BLaER1 treated with 17β-estradiol and CSF1 and Interleukin-3, amounts not matched to agents 10 nM and 100 nM (cell line): ENCODE data around the gene SLC38A8.

Experiments used
- H3K27ac ChIP-seq, 11 experiments: shearing (Covaris generic); formaldehyde crosslinking; 2 replicates each; pipeline ENCODE4 v1.8.1; 2022
- H3K27me3 ChIP-seq, 11 experiments: shearing (Covaris generic); formaldehyde crosslinking; 2 replicates each; pipeline ENCODE4 v1.8.1; 2022
- H3K36me3 ChIP-seq, 11 experiments: shearing (Covaris generic); formaldehyde crosslinking; 2 replicates each; pipeline ENCODE4 v1.8.1; 2022
- H3K4me1 ChIP-seq, 10 experiments: shearing (Covaris generic); formaldehyde crosslinking; 2 replicates each; pipeline ENCODE4 v1.8.1; 2022
- H3K4me2 ChIP-seq, 11 experiments: shearing (Covaris generic); formaldehyde crosslinking; 2 replicates each; pipeline ENCODE4 v1.8.1; 2022
- H3K4me3 ChIP-seq, 10 experiments: shearing (Covaris generic); formaldehyde crosslinking; 2 replicates each; pipeline ENCODE4 v1.8.1; 2022
- H3K9ac ChIP-seq, 11 experiments: shearing (Covaris generic); formaldehyde crosslinking; 2 replicates each; pipeline ENCODE4 v1.8.1; 2022
- H3K9me3 ChIP-seq, 11 experiments: shearing (Covaris generic); formaldehyde crosslinking; replicated peaks in 1 of 11; 2 replicates each; pipeline ENCODE4 v1.8.1; 2022
- H4K20me1 ChIP-seq, 11 experiments: shearing (Covaris generic); formaldehyde crosslinking; 2 replicates each; pipeline ENCODE4 v1.8.1; 2022
- Cebpa-rat ChIP-seq, 11 experiments: shearing (Covaris generic); IDR thresholded peaks; 2 replicates each; pipeline ENCODE4 v1.8.1; 2022

The SLC38A8 gene

DNA sequence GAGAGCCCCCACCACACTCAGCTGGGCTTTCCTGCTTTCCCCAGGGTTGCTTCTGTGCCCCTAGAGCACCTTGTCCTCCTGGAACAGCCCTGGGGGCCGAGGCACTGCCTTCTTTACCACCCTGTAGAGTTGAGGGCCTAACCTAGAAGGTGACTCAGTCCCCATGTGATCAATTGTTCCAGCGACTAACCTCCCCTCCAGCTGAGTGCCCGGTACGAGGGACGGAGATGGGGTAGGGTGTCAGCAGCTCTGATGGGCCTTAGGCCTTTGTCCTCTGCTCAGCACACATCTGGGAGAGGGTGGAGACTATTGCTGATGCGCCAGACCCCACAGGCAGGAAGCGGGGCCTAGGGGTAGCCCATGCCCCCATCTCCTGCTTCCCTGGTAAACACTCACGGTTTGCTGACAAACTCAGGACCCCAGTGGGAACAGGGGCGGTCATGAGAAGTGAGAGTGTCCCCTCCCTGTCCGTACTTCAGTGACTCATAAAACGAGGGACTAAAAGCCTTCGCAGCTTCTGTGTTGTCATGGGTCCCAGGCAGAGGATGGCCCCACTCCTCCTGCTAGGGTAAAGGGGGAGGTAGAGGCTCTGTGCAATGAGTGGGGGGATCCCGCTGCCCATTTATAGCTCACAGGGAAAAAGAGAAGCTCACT, 41.5 kb downstream of the SLC38A8 start:
- Histone ChIP-seq H3K36me3 (no peaks in the 10 kb centered on the region), H4K20me1 (0 out of 22 replicates have a peak, but pooled peaks cover 0 to 6% (median 0%) of the 10 kb centered on the region in 11 experiments), H3K27ac (no peak overlapping the region), H3K9ac (peak overlapping the region in 1 of 11 experiments; percentile 18; a peak in 1 of 22 replicates), H3K4me1 (peaks cover 9 to 14% (median 10%) of the 10 kb centered on the region in 10 experiments), H3K27me3 (no peaks in the 10 kb centered on the region; a peak in 1 of 22 replicates), H3K4me3 (no peak overlapping the region), H3K9me3 (no peaks in the 10 kb centered on the region), H3K4me2 (no peak overlapping the region)
- no peak for TF ChIP-seq Cebpa-rat (IDR thresholded peaks at IDR 0.05)

DNA sequence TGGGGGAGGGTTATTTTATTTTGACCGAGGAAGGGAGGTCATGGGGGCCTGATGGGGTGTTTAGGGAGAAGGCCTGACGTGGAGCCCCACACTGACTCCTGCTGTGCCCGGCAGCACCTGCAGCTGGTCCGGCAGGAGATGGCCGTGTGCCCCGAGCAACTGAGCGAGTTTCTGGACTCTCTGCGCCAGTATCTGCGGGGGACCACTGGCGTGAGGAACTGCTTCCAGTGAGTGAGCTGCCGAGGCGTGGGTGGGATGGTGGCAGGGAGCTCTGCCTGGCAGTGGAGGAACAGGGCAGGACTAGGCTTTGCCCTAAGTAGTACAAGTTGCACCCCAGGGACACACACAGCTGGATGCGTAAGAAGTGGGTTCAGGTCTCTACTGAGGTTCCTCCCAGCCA, 44.5 kb downstream of the SLC38A8 start:
- Histone ChIP-seq H3K36me3 (no peaks in the 10 kb centered on the region), H3K27me3 (no peaks in the 10 kb centered on the region; a peak in 1 of 22 replicates), H3K4me3 (no peak overlapping the region), H3K4me1 (peaks cover 39 to 45% (median 41%) of the 10 kb centered on the region in 10 experiments), H4K20me1 (no peaks in the 10 kb centered on the region), H3K27ac (no peak overlapping the region), H3K9me3 (no peaks in the 10 kb centered on the region), H3K9ac (no peak overlapping the region), H3K4me2 (no peak overlapping the region)
- no peak for TF ChIP-seq Cebpa-rat (IDR thresholded peaks at IDR 0.05)

DNA sequence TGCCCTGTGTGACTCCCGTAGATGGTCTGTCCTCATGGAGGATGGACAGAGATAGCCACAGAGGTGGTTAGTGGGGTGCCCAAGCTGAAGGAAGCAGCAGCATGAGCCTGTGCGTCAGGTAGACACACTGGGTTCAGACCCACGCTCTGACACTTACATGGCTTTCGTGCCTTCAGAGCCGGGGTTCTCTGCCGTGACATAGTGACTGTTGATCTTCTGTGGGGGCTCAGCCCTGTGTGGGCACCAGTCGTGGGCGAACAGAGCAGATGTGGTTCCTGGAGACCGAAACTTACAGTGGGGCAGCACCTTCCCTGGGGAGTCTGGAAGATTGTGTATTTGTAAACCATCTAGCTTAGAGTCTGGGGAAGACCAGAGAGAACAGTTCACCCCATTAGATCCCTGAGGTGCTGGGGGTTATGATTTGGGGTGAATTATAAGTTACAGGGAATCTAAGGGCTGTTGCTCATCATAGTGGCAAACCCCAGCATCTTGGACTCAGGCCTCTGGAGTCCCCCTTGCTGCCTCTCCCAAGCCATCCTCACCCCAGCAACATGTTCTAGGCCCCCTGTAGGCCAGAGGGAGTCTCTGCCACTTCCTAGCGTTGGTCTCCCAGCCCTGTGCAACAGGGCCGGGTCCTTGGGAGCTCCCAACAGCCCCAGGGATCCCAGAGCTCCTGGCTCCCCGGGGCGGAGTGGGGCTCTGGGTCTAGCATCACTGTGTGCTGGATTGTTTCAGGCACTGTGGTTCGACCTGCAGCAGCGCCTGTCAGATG, 45.9 kb downstream of the SLC38A8 start:
- H3K4me2 ChIP-seq, result peak overlapping the region; percentile 82 to 95 (median 87); a peak in 20 of 22 replicates

DNA sequence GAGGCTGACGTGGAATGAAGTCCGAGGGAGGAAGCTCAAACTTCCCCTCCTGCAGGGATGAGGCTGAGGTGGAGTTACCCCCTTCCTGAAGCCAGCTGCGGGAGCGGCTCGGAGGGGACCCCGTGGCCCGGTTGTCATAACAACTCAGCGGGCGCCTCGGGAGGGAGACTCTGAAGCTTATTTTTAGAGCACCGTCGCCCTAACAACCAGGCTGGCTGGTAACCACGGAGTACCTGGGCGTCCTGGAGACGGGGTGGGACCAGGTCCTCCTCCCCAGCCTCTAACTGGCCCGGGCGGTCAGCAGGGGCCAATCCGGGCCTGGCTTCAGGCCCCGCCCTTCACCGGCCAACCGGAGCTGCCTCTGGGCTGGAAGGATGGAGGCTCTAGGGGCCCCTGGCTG, 46.8 kb downstream of the SLC38A8 start:
- H3K27me3 ChIP-seq, result no peaks in the 10 kb centered on the region; a peak in 1 of 22 replicates
- peak overlapping the region in 8 of 11 experiments; percentile 3 to 80 (median 72); a peak in 12 of 22 replicates for H3K27ac ChIP-seq
- no peak for TF ChIP-seq Cebpa-rat (IDR thresholded peaks at IDR 0.05)
- peak overlapping the region in 3 of 10 experiments; percentile 26 to 45 (median 42); a peak in 6 of 20 replicates for H3K4me3 ChIP-seq
- peaks cover 44 to 51% (median 48%) of the 10 kb centered on the region in 10 experiments for H3K4me1 ChIP-seq
- peak overlapping the region in 7 of 11 experiments; percentile 4 to 39 (median 21); a peak in 6 of 22 replicates for H3K9ac ChIP-seq
- peak overlapping the region; percentile 82 to 95 (median 87) for H3K4me2 ChIP-seq
- H4K20me1 ChIP-seq, result no peaks in the 10 kb centered on the region
- no peaks in the 10 kb centered on the region for H3K36me3 ChIP-seq
- peaks cover 0 to 13% (median 0%) of the 10 kb centered on the region in 11 experiments; a peak in 5 of 22 replicates for H3K9me3 ChIP-seq

More for the DNA sequence above, 45.9 kb downstream of the SLC38A8 start:
- Histone ChIP-seq H4K20me1 (no peaks in the 10 kb centered on the region), H3K9ac (no peak overlapping the region; a peak in 1 of 22 replicates), H3K27ac (no peak overlapping the region; a peak in 1 of 22 replicates), H3K4me3 (no peak overlapping the region), H3K9me3 (peaks cover 0 to 10% (median 0%) of the 10 kb centered on the region in 11 experiments; a peak in 5 of 22 replicates), H3K27me3 (no peaks in the 10 kb centered on the region; a peak in 1 of 22 replicates), H3K36me3 (no peaks in the 10 kb centered on the region), H3K4me1 (peaks cover 44 to 53% (median 48%) of the 10 kb centered on the region in 10 experiments)
- no peak for TF ChIP-seq Cebpa-rat (IDR thresholded peaks at IDR 0.05)

DNA sequence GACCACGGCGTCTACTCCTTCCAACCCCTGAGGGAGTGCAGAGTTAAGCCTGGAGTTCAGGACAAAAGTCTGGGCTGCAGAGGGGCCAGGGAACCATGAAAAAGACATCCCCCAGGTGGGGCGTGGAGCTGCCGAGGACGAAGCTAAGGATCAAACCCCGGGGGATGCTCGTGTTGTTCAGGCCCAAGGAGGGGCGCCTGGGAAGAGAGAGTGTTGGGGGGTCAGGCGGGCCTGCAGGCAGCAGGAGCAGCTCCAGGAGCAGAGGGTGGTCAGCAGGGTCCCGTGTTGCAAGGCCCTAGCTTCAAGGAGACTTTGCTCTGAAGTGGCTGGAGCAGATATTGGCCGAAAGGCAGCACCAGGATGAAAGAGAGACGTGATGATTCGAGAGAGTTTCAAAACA, 47.9 kb downstream of the SLC38A8 start:
- peaks cover 0 to 13% (median 0%) of the 10 kb centered on the region in 11 experiments; a peak in 5 of 22 replicates for H3K9me3 ChIP-seq
- H4K20me1 ChIP-seq, result no peaks in the 10 kb centered on the region
- H3K9ac ChIP-seq, result peak overlapping the region in 10 of 11 experiments; percentile 9 to 59 (median 45); a peak in 14 of 22 replicates
- H3K4me2 ChIP-seq, result peak overlapping the region; percentile 82 to 95 (median 87)
- H3K4me1 ChIP-seq, result peaks cover 44 to 51% (median 48%) of the 10 kb centered on the region in 10 experiments
- no peak for TF ChIP-seq Cebpa-rat (IDR thresholded peaks at IDR 0.05)
- no peaks in the 10 kb centered on the region for H3K36me3 ChIP-seq
- peak overlapping the region in 1 of 10 experiments; percentile 29; a peak in 1 of 20 replicates for H3K4me3 ChIP-seq
- peak overlapping the region in 10 of 11 experiments; percentile 49 to 80 (median 72); a peak in 19 of 22 replicates for H3K27ac ChIP-seq
- H3K27me3 ChIP-seq, result peaks cover 0 to 2% (median 0%) of the 10 kb centered on the region in 11 experiments; a peak in 2 of 22 replicates

DNA sequence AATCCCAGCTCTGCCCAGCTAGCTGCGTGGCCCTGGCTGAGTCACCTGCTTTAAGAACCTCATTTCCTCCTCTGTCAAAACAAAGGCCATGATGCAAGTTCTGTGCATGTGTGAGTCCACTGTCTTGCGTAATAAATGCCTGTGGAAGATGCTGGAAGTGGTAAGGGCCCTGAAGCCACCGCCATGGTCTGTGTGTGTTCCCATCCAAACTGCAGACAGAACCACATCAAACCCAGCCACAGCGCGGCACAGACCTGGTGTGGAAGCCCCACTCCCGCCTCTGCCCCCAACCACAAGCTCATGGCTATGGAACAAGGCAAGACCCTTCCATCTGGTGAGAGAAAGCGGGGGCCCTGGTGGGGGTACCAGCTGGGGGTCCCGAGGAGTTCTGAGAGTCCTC, 48.5 kb downstream of the SLC38A8 start:
- no peaks in the 10 kb centered on the region for H4K20me1 ChIP-seq
- peaks cover 44 to 51% (median 48%) of the 10 kb centered on the region in 10 experiments for H3K4me1 ChIP-seq
- H3K27me3 ChIP-seq, result peaks cover 0 to 4% (median 0%) of the 10 kb centered on the region in 11 experiments; a peak in 2 of 22 replicates
- peak overlapping the region in 2 of 10 experiments; percentile 9 to 29; a peak in 1 of 20 replicates for H3K4me3 ChIP-seq
- peak overlapping the region in 10 of 11 experiments; percentile 9 to 59 (median 45); a peak in 13 of 22 replicates for H3K9ac ChIP-seq
- peak overlapping the region in 10 of 11 experiments; percentile 49 to 80 (median 72); a peak in 19 of 22 replicates for H3K27ac ChIP-seq
- peak overlapping the region; percentile 82 to 95 (median 87) for H3K4me2 ChIP-seq
- no peaks in the 10 kb centered on the region for H3K36me3 ChIP-seq
- peaks cover 0 to 13% (median 0%) of the 10 kb centered on the region in 11 experiments; a peak in 5 of 22 replicates for H3K9me3 ChIP-seq
- TF ChIP-seq Cebpa-rat (IDR thresholded peaks at IDR 0.05), result peak; percentile 77 to 98 (median 94); a peak in 21 of 22 replicates

DNA sequence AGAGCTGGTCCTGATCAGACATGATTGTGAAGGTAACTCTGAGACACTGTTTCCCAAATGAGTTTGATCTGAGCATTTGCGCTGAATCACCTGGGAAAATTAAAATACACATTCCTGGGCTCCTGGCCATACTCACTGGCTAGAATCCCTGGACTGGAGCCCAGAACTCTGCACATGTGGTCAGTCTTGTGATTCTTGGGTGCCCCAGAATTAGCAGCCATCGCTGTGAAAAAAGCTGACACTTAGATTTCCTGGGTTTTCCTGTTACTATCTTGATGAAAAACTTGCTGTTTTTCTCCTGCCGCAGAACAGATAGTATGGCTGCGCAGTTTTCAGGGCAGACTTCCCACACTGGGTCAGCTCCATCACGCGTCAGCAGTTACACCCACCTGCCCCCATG, 50.0 kb downstream of the SLC38A8 start:
- H3K36me3 ChIP-seq, result no peaks in the 10 kb centered on the region
- no peak for TF ChIP-seq Cebpa-rat (IDR thresholded peaks at IDR 0.05)
- peaks cover 0 to 4% (median 0%) of the 10 kb centered on the region in 11 experiments; a peak in 2 of 22 replicates for H3K27me3 ChIP-seq
- no peaks in the 10 kb centered on the region for H4K20me1 ChIP-seq
- H3K4me3 ChIP-seq, result no peak overlapping the region
- H3K27ac ChIP-seq, result peak overlapping the region in 7 of 11 experiments; percentile 56 to 80 (median 74); a peak in 12 of 22 replicates
- peaks cover 44 to 51% (median 48%) of the 10 kb centered on the region in 10 experiments for H3K4me1 ChIP-seq
- peak overlapping the region; percentile 82 to 95 (median 87); a peak in 21 of 22 replicates for H3K4me2 ChIP-seq
- peaks cover 0 to 13% (median 0%) of the 10 kb centered on the region in 11 experiments; a peak in 5 of 22 replicates for H3K9me3 ChIP-seq
- no peak overlapping the region for H3K9ac ChIP-seq

DNA sequence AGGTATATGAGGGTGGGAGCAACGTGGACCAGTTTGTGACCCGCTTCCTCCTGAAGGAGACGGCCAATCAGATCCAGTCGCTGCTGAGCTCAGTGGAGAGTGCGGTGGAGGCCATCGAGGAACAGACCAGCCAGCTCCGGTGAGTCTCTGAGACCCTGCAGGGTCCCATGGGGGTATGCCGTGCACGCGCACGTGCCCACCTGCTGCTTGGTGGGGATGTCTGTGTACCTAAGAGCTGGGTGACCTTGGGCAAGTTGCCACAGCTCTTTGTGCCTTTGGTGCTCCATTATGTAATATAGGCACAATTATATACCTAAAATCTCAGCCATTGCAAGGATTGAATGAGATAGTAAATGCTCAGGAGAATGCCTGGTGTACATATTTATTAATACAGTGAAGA, 52.1 kb downstream of the SLC38A8 start:
- H4K20me1 ChIP-seq, result no peaks in the 10 kb centered on the region
- no peaks in the 10 kb centered on the region for H3K36me3 ChIP-seq
- H3K27me3 ChIP-seq, result peaks cover 0 to 4% (median 0%) of the 10 kb centered on the region in 11 experiments; a peak in 1 of 22 replicates
- no peak overlapping the region for H3K4me3 ChIP-seq
- H3K4me1 ChIP-seq, result peaks cover 27 to 35% (median 31%) of the 10 kb centered on the region in 10 experiments
- TF ChIP-seq Cebpa-rat (IDR thresholded peaks at IDR 0.05), result no peak
- H3K27ac ChIP-seq, result no peak overlapping the region
- peaks cover 0 to 13% (median 0%) of the 10 kb centered on the region in 11 experiments; a peak in 5 of 22 replicates for H3K9me3 ChIP-seq
- H3K9ac ChIP-seq, result no peak overlapping the region
- no peak overlapping the region for H3K4me2 ChIP-seq
